Measurements from ENCODE around the gene DLEC1.

- TF ChIP-seq CTCF (IDR thresholded peaks at IDR 0.05), result no peak
- no peak for TF ChIP-seq POLR2A (IDR thresholded peaks at IDR 0.05)
Measured at GRCh38 chr3:38002291-38002876, 36.6 kb upstream of the DLEC1 start.
